Activated naive CD4-positive, alpha-beta T cell treated with anti-CD3 and anti-CD28 coated beads, Interleukin-2, amount 50 U/mL, for 16 hours (primary cell): Measurements from ENCODE around the gene PGC.
"Not testable (repeated sequence)": the region's sequence is repeated elsewhere in the genome, so short reads cannot be mapped to it uniquely, and the experiment has no call there.

Source experiments
- DNase-seq: peaks from one replicate; pipeline ENCODE4 v3.0.0-alpha.2; 2020

PGC gene

GRCh38 chr6:41774841-41775240 is 27.6 kb upstream of the PGC start:
- no peak for DNase-seq

- DNase-seq: no peak
Measured at GRCh38 chr6:41771058-41771983, 24.1 kb upstream of the PGC start.

- no peak for DNase-seq
Measured at GRCh38 chr6:41770381-41771057, 23.3 kb upstream of the PGC start.

- DNase-seq: no peak
Measured at GRCh38 chr6:41769376-41769775, 22.2 kb upstream of the PGC start.

- no peak for DNase-seq
Measured at GRCh38 chr6:41768545-41769308, 21.5 kb upstream of the PGC start.

- DNase-seq: no peak
Measured at GRCh38 chr6:41767112-41767833, 20.1 kb upstream of the PGC start.

- not testable (repeated sequence) for DNase-seq
Measured at GRCh38 chr6:41766043-41766664, 19.0 kb upstream of the PGC start.

- DNase-seq: no peak
Measured at GRCh38 chr6:41763470-41763869, 16.3 kb upstream of the PGC start.

- no peak for DNase-seq
Measured at GRCh38 chr6:41759905-41760579, 12.8 kb upstream of the PGC start.

- no peak for DNase-seq
Measured at GRCh38 chr6:41759106-41759904, 12.1 kb upstream of the PGC start.

- no peak for DNase-seq
Measured at GRCh38 chr6:41758641-41759035, 11.4 kb upstream of the PGC start.

- DNase-seq: no peak
Measured at GRCh38 chr6:41757931-41758640, 10.9 kb upstream of the PGC start.

GRCh38 chr6:41757271-41757670 is 10.1 kb upstream of the PGC start:
- DNase-seq: no peak

- DNase-seq: no peak
Measured at GRCh38 chr6:41756354-41756753, 9.2 kb upstream of the PGC start.

GRCh38 chr6:41755895-41756294 is 8.7 kb upstream of the PGC start:
- DNase-seq: no peak

- DNase-seq: no peak
Measured at GRCh38 chr6:41750374-41750773, 3.2 kb upstream of the PGC start.

GRCh38 chr6:41748542-41748941 is 1.3 kb upstream of the PGC start:
- no peak for DNase-seq

GRCh38 chr6:41748102-41748477 is 893 bp upstream of the PGC start:
- DNase-seq: no peak

- DNase-seq: no peak
Measured at GRCh38 chr6:41746107-41746506, 1.1 kb downstream of the PGC start.

- DNase-seq: no peak
Measured at GRCh38 chr6:41744236-41744787, 2.9 kb downstream of the PGC start.
